Measurements from ENCODE around the gene HES6. TPM values are rescaled to one million over a fixed set of nuclear protein-coding genes. Genes with fewer than 3 reads are reported as not detected.

HES6 gene
- total and polyA plus RNA-seq, 2 experiments from 2014 or later, result 38.8 to 76.3 TPM

DNA sequence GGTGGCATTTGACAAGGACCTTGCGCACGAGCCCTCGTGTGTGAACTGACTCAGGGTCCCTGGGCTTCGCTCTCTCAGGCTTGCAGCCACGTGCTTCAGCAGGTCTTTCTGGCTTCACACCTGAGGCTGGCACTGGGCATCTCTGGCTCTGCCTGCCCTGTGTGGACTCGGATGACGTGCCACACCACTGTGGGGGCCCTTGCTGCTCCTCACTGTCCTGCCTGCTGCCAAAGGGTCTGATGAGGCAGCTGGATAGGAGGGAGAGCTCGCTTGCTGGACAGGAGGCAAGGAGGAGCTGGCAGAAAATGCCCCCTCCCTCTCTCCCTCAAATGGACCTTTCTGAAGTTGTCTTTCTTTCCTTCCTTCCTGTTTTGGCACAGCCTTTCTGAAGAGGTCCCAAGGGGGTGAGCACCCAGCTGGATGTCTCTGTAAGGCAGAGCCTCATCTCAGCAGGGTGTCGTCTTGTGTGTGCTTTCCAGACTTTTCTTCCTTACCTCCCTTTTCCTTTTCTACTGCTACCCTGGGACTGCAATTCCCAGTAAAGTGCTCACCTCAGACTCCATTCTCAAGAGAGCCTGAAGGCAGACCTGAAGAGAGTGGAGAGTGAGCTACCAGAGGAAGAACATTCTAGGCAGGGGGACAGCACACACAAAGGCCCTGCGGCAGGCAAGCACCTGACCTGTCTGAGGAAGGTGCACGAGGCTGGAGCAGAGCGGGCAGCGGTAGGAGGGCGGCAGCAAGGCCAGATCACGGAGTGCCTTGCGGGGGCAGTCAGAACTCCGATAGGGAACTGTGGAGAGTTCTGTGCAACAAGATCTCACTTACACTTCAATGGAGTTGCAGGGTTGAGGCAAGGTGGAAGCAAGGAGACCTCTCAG is 43.3 kb upstream of the HES6 start (continued):
- TF ChIP-seq, protein P1, sequence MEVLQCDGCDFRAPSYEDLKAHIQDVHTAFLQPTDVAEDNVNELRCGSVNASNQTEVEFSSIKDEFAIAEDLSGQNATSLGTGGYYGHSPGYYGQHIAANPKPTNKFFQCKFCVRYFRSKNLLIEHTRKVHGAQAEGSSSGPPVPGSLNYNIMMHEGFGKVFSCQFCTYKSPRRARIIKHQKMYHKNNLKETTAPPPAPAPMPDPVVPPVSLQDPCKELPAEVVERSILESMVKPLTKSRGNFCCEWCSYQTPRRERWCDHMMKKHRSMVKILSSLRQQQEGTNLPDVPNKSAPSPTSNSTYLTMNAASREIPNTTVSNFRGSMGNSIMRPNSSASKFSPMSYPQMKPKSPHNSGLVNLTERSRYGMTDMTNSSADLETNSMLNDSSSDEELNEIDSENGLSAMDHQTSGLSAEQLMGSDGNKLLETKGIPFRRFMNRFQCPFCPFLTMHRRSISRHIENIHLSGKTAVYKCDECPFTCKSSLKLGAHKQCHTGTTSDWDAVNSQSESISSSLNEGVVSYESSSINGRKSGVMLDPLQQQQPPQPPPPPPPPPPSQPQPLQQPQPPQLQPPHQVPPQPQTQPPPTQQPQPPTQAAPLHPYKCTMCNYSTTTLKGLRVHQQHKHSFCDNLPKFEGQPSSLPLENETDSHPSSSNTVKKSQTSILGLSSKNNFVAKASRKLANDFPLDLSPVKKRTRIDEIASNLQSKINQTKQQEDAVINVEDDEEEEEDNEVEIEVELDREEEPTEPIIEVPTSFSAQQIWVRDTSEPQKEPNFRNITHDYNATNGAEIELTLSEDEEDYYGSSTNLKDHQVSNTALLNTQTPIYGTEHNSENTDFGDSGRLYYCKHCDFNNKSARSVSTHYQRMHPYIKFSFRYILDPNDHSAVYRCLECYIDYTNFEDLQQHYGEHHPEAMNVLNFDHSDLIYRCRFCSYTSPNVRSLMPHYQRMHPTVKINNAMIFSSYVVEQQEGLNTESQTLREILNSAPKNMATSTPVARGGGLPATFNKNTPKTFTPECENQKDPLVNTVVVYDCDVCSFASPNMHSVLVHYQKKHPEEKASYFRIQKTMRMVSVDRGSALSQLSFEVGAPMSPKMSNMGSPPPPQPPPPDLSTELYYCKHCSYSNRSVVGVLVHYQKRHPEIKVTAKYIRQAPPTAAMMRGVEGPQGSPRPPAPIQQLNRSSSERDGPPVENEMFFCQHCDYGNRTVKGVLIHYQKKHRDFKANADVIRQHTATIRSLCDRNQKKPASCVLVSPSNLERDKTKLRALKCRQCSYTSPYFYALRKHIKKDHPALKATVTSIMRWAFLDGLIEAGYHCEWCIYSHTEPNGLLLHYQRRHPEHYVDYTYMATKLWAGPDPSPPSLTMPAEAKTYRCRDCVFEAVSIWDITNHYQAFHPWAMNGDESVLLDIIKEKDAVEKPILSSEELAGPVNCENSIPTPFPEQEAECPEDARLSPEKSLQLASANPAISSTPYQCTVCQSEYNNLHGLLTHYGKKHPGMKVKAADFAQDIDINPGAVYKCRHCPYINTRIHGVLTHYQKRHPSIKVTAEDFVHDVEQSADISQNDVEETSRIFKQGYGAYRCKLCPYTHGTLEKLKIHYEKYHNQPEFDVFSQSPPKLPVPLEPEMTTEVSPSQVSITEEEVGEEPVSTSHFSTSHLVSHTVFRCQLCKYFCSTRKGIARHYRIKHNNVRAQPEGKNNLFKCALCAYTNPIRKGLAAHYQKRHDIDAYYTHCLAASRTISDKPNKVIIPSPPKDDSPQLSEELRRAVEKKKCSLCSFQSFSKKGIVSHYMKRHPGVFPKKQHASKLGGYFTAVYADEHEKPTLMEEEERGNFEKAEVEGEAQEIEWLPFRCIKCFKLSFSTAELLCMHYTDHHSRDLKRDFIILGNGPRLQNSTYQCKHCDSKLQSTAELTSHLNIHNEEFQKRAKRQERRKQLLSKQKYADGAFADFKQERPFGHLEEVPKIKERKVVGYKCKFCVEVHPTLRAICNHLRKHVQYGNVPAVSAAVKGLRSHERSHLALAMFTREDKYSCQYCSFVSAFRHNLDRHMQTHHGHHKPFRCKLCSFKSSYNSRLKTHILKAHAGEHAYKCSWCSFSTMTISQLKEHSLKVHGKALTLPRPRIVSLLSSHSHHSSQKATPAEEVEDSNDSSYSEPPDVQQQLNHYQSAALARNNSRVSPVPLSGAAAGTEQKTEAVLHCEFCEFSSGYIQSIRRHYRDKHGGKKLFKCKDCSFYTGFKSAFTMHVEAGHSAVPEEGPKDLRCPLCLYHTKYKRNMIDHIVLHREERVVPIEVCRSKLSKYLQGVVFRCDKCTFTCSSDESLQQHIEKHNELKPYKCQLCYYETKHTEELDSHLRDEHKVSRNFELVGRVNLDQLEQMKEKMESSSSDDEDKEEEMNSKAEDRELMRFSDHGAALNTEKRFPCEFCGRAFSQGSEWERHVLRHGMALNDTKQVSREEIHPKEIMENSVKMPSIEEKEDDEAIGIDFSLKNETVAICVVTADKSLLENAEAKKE (CRISPR knock-in tag; IDR thresholded peaks at IDR 0.05), result no peak
- TF ChIP-seq, protein P2, sequence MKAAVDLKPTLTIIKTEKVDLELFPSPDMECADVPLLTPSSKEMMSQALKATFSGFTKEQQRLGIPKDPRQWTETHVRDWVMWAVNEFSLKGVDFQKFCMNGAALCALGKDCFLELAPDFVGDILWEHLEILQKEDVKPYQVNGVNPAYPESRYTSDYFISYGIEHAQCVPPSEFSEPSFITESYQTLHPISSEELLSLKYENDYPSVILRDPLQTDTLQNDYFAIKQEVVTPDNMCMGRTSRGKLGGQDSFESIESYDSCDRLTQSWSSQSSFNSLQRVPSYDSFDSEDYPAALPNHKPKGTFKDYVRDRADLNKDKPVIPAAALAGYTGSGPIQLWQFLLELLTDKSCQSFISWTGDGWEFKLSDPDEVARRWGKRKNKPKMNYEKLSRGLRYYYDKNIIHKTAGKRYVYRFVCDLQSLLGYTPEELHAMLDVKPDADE (IDR thresholded peaks at IDR 0.05), result no peak

DNA sequence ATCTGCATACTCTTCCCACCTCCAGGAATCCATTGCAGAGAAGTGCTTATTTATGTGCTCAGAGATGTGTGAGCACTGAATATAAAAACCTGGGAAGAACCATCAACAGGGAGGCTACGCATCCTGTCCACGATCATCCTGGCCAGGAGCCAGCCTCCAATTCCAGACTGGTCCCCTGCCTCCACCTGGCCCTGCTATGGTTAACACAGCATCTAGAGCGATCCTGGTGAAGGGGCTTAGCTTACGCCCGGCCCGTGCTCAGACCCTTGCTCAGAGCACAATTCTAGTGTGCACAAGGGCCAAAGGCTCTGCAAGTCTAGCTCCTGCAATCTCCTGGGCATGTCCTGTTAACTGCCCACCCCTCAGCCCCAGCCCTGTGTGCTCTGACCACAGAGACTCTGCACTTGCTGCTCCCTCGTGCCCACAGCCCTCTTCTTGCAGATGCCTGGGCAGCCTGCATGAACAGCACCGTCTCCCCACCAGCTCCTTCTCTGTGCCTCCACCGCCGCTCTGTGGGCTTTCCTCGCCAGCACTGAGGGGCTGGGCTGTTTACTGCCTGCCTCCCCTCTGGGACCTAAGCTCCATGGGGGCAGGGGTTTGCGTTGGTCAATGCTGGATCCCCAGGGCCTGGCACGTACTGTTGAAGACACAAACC is 42.1 kb upstream of the HES6 start:
- ATAC-seq (no peak), DNase-seq (ENCODE audit: low spot score) (no peak)
- Histone ChIP-seq H3K36me3 (ENCODE audit: insufficient read depth) (no peaks in the 10 kb centered on the region), H3K9me2 (ENCODE audit: insufficient read depth) (no peaks in the 10 kb centered on the region), H3F3A (replicated peaks; ENCODE audit: low read depth) (no peaks in the 10 kb centered on the region), H3K4me2 (no peak overlapping the region), H2AFZ (no peak overlapping the region), H3K27ac (ENCODE audit: low read depth) (no peak overlapping the region), H3K79me2 (replicated peaks; ENCODE audit: insufficient read depth) (peaks cover 13% of the 10 kb centered on the region), H3K27me3 (ENCODE audit: insufficient read depth) (no peaks in the 10 kb centered on the region), H3K4me3 (no peak overlapping the region), H4K20me1 (replicated peaks; ENCODE audit: insufficient read depth) (peaks cover 10% of the 10 kb centered on the region), H3K4me1 (ENCODE audit: insufficient read depth) (no peaks in the 10 kb centered on the region; the same call in 1 of the 2 replicates)
- Mint-ChIP-seq H3K4me1 (peaks cover 28% of the 10 kb centered on the region), H3K27me3 (ENCODE audit: insufficient read depth, low read depth, poor library complexity) (peaks cover 8% of the 10 kb centered on the region), H3K27ac (no peak overlapping the region), H3K36me3 (ENCODE audit: low read depth) (no peaks in the 10 kb centered on the region; the same call in 2 of the 3 replicates), H3K9me3 (no peaks in the 10 kb centered on the region), H3K4me3 (no peak overlapping the region)
- TF ChIP-seq EZH2 (IDR thresholded peaks at IDR 0.05; ENCODE audit: low read depth, unreplicated experiment), result no peak
- no peak for TF ChIP-seq STAT1 (IDR thresholded peaks at IDR 0.05; ENCODE audit: unreplicated experiment)
- TF ChIP-seq, protein P2 (IDR thresholded peaks at IDR 0.05), result no peak
- TF ChIP-seq POLR2AphosphoS5 (IDR thresholded peaks at IDR 0.05; ENCODE audit: low read depth), result no peak

Measured in GM23338 (cell line).